Measurements from ENCODE around the gene DTNB. TPM values are rescaled to one million over a fixed set of nuclear protein-coding genes. Genes with fewer than 3 reads are reported as not detected.

DTNB gene
- total and polyA plus RNA-seq, 2 of the 4 experiments (the other 2 are of a cell fraction), result 3.8 to 5.3 TPM

DNA sequence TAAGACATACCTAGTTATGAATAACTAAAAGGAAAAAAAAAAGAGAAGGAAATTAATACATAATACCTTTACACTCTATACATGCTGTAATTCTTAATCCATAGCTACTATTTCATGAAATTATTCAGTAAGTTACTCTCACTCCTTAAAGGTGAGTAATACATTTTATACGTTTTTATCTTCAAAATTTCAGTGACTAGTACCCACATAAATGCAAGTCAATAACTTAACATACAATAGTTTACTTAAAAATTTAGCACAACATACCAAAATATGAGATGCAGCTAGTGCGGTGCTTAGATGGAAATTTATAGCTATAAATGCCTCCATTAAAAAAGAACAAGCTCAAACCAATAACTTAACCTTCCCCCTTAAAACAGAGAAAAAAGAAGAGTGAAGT is 36.0 kb upstream of the DTNB start:
- dilution Hi-C loops (cut with HindIII; ENCODE audit: low sequenced_read_pairs, unreplicated experiment) (no loop called here), in situ Hi-C loops (cut with MboI; ENCODE audit: low sequenced_read_pairs) (no loop called here)
- CTCF ChIA-PET, result interaction anchor here (2.4 kb wide), 1 partner anchor 9 kb away, joined by 10 read pairs; no protein-coding TSS in a partner anchor

More for the DNA sequence above, 36.0 kb upstream of the DTNB start:
- ATAC-seq (ENCODE audit: low read depth) (no peak), DNase-seq (no peak)
- Histone ChIP-seq H3K27me3 (ENCODE audit: control insufficient read depth, insufficient read depth, low read length) (peaks cover 11% of the 10 kb centered on the region), H3K9me1 (ENCODE audit: insufficient read depth, low read length) (no peaks in the 10 kb centered on the region), H2AK5ac (ENCODE audit: low read depth, low read length) (no peak overlapping the region), H3K36me3 (ENCODE audit: control insufficient read depth, insufficient read depth, low read length) (no peaks in the 10 kb centered on the region), H2AFZ (replicated peaks; ENCODE audit: low read length, poor library complexity) (no peak overlapping the region), H3K23ac (ENCODE audit: low read depth, low read length) (no peak overlapping the region), H3K14ac (replicated peaks; ENCODE audit: low read depth, low read length) (no peak overlapping the region), H3K4me2 (ENCODE audit: low read depth, low read length) (no peak overlapping the region), H4K20me1 (ENCODE audit: insufficient read depth, low read length) (no peaks in the 10 kb centered on the region), H3K79me1 (ENCODE audit: low read depth in 1 of 2, low read length in 2 of 2) (no peaks in the 10 kb centered on the region), H4K91ac (ENCODE audit: insufficient read depth, low read depth, low read length) (no peak overlapping the region), H3K56ac (ENCODE audit: extremely low read depth, insufficient read depth, low read length) (no peak overlapping the region), H4K8ac (ENCODE audit: low read depth in 2 of 2, low read length in 2 of 2) (no peak overlapping the region), H3K4me3 (ENCODE audit: insufficient read depth, low read depth, low read length) (no peak overlapping the region), H2AK9ac (replicated peaks; ENCODE audit: low read depth, low read length, poor library complexity) (no peak overlapping the region), H3K4ac (ENCODE audit: low read depth, low read length) (no peak overlapping the region), H3K27ac (ENCODE audit: insufficient read depth, low read length) (no peak overlapping the region), H3K4me1 (ENCODE audit: control insufficient read depth, insufficient read depth, low read length) (no peaks in the 10 kb centered on the region), H4K5ac (ENCODE audit: low read depth, low read length) (no peak overlapping the region), H3K9ac (ENCODE audit: low read depth, low read length) (no peak overlapping the region), H2BK120ac (ENCODE audit: low read depth, low read length) (no peak overlapping the region), H2BK20ac (ENCODE audit: low read depth, low read length) (no peak overlapping the region), H3K9me3 (ENCODE audit: control insufficient read depth, insufficient read depth, low read length) (peaks cover 2% of the 10 kb centered on the region; the same call in 1 of the 2 replicates), H2BK15ac (ENCODE audit: low read depth, low read length) (no peak overlapping the region), H3K18ac (ENCODE audit: low read depth, low read length) (no peak overlapping the region), H2BK5ac (ENCODE audit: low read depth, low read length, poor library complexity, severe bottlenecking) (no peak overlapping the region)
- TF ChIP-seq MAZ (IDR thresholded peaks at IDR 0.05; ENCODE audit: borderline replicate concordance, low read depth, low read length) (no peak), NFE2L2 (IDR thresholded peaks at IDR 0.05; ENCODE audit: low read depth, low read length) (no peak), BHLHE40 (IDR thresholded peaks at IDR 0.05; ENCODE audit: low read depth, low read length) (no peak), CTCF (conservative IDR thresholded peaks at IDR 0.05; ENCODE audit: low read depth, low read length) (no peak), FOS (IDR thresholded peaks at IDR 0.05; ENCODE audit: low read depth, low read length) (no peak)
- no TSS peak for BruUV-seq (replicated peaks)
- WGBS, 2 experiments (ENCODE audit: extremely low coverage in 2 of 2, insufficient read length in 1 of 2), result no CpG with 5 or more reads among the region's 2 CpGs
- POLR2A ChIA-PET (ENCODE audit: unreplicated experiment), result no interaction called here
- intact Hi-C loops (cut with micrococcal nuclease), result no loop called here
